Activated CD8-positive, alpha-beta memory T cell treated with anti-CD3 and anti-CD28 coated beads, Interleukin-2, amount 50 U/mL, for 1 hour (primary cell): Measurements from ENCODE around the gene CRMP1.

Experiments
- DNase-seq: peaks from one replicate; pipeline ENCODE4 v3.0.0-alpha.2; 2020; ENCODE audit errors: extremely low read depth

The CRMP1 gene

GRCh38 chr4:5919571-5919970, 26.7 kb upstream of the CRMP1 start:
- no peak for DNase-seq

DNA sequence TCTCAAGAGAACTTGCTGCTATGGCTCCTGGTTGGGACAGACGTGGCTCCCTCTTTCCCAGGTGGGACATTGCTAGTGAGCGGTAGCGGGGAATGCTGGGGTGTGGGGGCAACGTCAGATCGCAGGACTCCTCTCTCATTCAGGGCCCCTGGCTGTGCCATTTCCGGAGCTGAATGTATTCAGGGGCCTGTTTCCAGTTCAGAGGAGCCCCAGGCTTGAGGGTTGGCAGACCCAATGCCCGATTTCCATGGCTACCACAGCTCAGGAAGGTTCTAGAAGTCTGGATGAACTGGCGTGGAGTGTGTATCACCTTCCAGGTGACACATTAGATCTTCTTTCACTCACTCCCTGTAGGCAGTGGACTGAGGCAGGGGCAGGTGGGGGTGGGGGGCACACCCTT, 26.2 kb upstream of the CRMP1 start:
- DNase-seq, result no peak

DNA sequence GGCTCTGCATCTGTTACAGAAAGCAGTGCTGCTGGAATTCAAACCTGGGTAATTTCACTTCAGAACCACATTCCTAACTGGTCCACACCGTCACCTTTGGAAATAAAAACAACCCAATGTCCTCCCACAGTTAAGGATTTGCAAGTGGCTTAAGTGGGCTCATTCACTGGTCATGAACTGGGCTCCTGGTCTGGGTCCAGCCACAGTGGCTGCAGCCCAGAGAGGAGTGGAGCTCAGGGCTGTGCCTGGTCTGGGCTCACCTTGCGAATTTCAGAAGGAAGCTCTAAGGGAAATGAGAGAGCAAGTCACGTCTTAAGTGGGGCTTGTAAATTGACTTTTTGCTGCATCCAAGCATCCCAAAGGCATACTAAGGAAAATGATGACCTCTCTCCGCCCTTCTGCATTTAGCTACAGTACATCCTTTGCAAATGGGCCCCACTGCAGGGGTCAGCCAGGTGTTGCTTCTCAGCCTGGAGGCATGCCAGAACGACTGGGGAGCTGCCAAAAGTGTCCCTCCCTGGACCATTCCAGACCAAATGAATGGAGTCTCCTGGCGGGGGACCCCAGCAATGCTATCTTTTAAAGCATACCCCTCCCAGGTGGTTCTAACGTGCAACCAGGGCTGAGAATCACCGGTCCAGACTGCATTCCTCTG, 25.6 kb upstream of the CRMP1 start:
- DNase-seq, result no peak

DNA sequence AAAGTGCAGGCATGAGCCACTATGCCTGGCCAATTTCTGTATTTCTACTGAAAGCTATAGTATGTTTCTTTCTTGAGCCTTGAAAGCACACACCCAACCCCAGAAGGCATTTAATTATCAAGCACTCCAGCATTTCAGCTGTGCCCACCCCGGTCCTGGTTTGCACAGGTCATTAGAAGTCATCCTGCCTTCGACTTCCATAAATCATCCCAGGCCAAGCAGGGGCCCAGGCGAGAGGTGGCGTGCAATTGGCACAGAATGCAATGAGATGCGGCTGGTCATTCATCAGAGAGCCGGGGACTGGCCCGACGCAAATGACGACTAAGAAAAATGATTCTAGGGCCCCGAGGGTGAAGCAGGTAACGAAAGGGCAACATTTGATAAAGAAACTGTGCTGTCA, 24.8 kb upstream of the CRMP1 start:
- DNase-seq, result no peak

- DNase-seq, result no peak
Measured at GRCh38 chr4:5916229-5916628, 23.3 kb upstream of the CRMP1 start.

DNA sequence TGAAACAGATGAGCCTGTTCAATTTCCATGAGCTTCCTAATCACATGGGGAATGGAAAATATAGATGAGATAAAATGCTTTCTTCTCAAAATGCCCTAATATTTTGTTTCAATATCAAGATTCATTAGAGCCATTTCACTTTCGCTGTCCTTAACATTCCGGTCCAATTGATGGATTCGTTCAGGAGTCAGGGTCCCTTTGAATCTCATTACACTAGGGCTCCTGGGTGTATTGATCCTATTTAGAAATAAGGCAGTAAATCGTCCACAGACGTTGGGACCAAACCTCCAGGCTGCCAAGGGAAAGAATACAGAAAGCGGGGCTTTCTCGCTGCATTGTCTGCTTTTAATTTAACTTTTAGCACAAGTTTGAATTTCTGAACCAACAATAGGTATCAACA, 20.6 kb upstream of the CRMP1 start:
- DNase-seq, result no peak

DNA sequence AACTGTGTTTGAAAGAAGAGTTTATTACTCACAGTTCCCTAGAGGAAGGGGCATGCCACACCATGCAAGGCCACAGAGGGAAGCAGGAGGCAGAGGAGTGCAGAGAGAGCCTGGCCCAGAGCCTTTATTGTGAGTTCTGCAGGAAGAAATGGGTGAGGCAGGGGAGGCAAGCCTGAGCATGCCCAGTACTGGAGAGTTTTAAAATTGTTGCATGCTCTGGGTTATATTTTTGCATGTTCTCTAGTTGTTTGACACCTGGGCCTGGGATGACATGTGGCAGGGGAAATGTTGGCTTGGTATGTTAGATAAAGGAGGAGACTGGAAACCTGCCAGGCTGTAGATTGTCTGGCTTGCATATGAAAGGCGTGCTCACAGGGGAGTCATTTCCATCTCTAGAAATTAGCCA, 19.7 kb upstream of the CRMP1 start:
- no peak for DNase-seq

DNA sequence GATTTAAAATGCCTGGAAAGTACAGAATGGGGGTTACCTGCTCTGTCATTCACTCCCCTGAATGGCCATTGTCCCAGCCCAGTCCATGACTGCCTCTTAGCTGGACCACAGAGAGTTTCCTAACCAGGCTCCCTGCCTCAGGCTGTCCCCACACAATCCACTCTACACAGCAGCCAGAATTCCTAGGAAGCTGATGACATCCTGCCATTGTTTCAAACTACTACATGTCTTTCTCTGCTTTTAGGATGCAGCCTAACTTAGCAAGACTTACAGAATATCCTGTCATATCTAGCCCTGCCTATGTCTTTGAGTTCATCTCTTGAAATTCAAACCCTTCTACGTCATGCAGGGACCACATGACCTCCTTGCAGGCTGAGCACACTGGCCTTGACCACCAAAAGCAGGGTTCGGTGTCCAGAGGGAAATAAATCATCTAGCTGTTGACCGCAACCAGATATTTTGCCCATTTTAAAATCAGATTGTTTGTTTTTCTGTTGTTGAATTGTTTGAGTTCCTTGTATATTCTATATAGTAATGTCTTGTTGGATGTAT, 16.1 kb upstream of the CRMP1 start:
- no peak for DNase-seq

GRCh38 chr4:5906191-5906590, 13.3 kb upstream of the CRMP1 start:
- no peak for DNase-seq

DNA sequence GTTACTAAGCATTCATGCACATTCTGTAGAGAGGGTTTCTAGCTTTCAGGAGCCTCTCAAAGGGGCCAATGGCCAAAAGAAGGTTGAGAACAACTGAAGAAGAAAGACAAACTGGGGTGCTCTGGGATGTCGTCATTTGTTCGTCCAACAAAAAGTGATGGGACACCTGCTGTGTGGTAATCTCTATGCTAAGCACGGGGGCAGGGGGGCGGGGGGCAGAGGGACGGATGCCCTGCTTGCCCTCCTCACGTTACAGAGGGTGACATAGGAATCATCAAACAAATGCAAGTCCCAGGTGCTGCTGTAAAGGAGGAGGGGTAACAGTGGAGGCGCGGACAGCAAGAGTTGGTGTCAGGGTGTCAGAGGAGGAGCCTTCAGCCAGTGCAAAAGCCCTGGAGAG, 12.8 kb upstream of the CRMP1 start:
- DNase-seq, result no peak

DNA sequence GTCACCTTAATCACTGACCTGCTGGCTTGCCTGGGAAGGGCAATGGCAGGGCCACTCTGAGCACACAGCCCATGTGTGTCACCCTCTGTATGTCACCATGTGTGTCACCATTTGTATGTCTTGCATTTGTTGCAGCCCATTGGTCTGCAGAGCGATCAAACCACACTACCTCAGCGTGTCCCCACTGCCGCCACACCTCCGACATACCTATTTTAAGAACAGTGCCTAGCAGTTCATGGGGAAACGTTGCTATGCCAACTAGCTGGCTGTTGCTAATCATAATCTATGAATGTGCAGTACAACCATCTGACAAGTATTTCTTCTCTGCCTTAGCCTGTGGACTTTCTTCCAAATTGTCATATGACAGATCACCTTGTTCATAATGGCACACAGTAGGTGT, 8.0 kb upstream of the CRMP1 start:
- DNase-seq, result no peak

- DNase-seq, result no peak
Measured at GRCh38 chr4:5899881-5900280, 7.0 kb upstream of the CRMP1 start.

- DNase-seq, result no peak
Measured at GRCh38 chr4:5899396-5899795, 6.5 kb upstream of the CRMP1 start.

DNA sequence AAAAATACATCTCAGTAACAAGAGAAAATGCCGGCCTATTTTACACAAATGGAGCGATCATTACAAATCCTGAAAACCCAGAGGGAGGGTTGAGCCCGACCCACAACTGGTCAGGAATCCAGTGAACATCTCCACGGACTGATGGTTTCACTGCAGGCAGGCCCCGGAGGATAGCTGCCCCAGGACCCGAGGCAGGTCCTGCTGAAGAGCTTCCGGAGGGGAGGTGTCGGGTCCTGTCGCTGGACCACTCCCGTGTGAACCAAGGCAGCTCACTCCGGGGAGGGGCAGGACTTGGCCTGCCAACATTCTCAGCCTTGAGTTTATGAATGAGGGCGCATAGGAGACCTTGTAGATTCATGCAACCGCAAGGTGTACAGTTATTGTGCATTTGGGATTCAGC, 4.8 kb upstream of the CRMP1 start:
- no peak for DNase-seq

DNA sequence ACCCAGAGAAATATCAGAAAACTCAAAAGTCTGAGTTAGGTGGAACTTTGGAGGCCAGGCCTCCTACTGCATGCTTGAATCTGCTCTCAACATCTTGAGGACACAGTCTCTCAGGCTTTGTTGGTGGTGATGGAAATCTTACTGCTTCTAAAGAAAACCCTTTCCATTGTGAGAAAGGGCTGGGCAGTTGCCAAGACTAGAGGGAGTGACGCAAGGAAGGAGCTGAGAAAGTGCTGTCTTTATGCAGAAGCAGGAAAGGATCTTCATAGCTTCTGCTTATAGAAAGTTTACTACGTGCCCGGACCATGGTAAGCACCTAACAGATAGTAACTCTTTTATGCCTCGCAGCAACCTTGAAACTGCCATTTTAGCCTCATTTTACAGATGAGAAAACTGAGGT, 2.4 kb upstream of the CRMP1 start:
- no peak for DNase-seq

- no peak for DNase-seq
Measured at GRCh38 chr4:5894266-5894665, 1.4 kb upstream of the CRMP1 start.

- DNase-seq, result no peak
Measured at GRCh38 chr4:5893591-5893990, 705 bp upstream of the CRMP1 start.

DNA sequence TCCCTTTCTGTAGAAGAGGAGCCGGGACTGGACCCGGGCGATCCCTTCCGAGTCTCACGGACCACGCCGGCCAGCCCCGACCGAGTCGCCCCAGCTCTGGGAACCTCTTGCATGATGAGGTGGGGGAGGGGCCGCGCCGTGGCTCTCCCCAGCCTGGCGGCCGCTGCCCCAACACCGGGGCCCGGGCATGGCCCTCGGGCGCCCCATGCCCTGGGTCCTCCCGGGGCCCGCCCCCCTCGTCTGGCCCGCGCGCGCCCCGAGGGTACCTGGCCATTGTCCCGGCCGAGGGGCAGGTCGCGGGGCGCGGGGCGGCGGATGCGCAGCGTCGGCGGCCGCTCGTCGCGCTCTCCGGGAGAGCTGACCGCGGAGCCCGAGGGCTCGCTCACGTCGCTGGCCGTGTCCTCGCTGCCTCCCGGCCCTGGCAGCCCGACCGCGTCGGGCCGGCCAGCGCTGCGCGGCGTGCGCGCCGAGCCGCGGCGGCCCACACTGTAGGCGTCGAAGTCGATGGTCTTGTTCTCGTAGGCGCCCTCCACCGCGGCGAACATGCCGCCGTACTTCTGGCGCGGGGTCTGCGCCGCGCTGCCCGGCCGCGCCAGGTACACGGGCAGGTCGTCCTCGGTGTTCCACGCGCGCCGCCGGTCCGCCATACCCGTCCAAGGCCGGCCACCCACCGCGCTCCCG, 423 bp downstream of the CRMP1 start:
- no peak for DNase-seq

DNA sequence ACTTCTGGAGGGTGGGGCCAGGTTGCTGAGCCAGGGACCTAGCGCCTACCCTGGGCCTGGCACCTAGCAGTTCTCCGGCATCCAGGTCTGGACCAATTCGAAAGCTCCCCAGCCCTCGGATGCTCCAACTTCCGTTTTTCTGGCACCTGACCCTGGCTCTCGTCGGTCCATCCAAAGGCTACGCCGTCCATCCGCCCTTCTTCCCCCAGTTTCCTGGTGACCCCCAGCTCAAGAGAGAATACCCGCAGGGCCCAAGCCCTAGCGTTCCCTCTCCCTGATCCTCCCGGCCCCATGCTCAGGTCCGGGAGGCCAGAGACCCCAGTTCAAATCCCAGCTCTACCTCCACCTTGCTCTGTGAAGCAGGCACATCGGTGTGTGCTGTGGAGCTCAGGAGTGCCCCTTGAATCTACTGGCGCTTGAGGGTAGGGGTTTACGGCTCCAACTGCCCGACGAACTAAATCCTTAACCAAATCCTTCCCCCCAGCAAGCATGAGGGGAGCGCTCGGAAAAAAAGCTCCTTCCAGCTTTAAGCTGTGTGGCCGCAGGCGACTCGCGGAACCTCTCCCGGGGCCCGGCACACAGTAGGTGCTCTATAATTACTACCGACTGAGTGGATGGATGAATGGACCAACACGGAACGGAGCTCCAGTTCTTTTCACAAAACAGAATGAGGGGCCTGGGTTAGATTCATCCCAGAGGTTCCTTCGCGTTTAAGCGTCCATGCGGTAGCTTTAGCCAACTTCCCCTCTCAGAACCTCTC, 1.1 kb downstream of the CRMP1 start:
- no peak for DNase-seq

DNA sequence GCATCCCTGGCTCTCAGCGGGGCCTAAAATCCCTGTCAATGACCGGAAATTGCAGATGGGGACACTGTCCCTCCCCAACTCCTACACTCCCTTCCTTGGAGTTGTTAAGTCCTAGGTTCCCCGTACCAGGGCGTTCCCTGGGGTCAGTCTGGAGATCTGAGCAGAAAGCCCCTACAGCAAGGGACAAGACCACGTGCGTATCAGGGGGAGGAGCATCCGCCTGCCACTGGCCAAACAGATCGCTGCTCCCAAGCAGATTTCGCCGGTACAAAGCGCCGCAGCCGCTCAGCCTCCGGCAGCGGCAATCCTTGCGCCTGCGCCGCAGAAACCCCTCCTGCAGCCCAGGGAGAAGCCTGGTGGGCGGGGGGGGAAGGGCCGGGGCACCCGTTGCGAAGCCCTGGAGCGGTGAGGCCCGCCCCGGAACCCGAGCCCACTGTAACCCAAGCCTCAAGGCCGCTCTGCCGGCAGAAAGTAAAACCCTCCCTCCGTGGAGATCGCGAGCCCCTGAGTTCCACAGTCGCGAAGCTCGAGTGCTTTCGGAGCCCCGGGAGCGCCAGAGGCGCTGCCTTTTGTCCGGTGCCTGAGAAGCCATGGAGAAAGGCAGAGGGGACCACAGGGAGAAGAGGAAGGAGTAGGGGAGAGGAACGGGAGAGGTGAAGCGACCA, 2.7 kb downstream of the CRMP1 start:
- no peak for DNase-seq

GRCh38 chr4:5889002-5889696, 3.7 kb downstream of the CRMP1 start:
- DNase-seq, result no peak
